HG03039 (cell line): ENCODE data around the gene IL27RA.

Experiments
- ATAC-seq: cut with Tn5 transposase; IDR thresholded peaks from one replicate; pipeline ENCODE4 v1.9.1; 2021; ENCODE audit warnings: mild to moderate bottlenecking, moderate library complexity; ENCODE audit not compliant: unreplicated experiment

IL27RA gene

GRCh38 chr19:14056741-14057356, 25.3 kb downstream of the IL27RA start:
- ATAC-seq = no peak

GRCh38 chr19:14058182-14059092, 26.9 kb downstream of the IL27RA start:
- ATAC-seq = no peak

- ATAC-seq = no peak
These were observed 27.5 kb downstream of the IL27RA start for GRCh38 chr19:14059093-14059480.

GRCh38 chr19:14059652-14060155, 28.1 kb downstream of the IL27RA start:
- no peak for ATAC-seq

- ATAC-seq = no peak
These were observed 29.7 kb downstream of the IL27RA start for GRCh38 chr19:14061081-14061749.

GRCh38 chr19:14061751-14062557, 30.4 kb downstream of the IL27RA start, which contains the start of gene PALM3:
PALM3 (minus strand) TSS chr19:14062076; CDS start chr19:14061980, 96 bp downstream.
- no peak for ATAC-seq

- no peak for ATAC-seq
These were observed 30.9 kb downstream of the IL27RA start for GRCh38 chr19:14062558-14062855.

GRCh38 chr19:14063105-14063504, 31.5 kb downstream of the IL27RA start:
- ATAC-seq = no peak

- ATAC-seq = no peak
These were observed 34.6 kb downstream of the IL27RA start for GRCh38 chr19:14066134-14066533.

- no peak for ATAC-seq
These were observed 38.9 kb downstream of the IL27RA start for GRCh38 chr19:14070268-14071050.

GRCh38 chr19:14072535-14073260, 41.1 kb downstream of the IL27RA start, which contains the start of gene MISP3:
MISP3 (plus strand) TSS chr19:14072786; CDS start chr19:14073310, 524 bp downstream.
- ATAC-seq = peak; percentile 5

- ATAC-seq = peak; percentile 41
These were observed 41.8 kb downstream of the IL27RA start for GRCh38 chr19:14073261-14073924.

- no peak for ATAC-seq
These were observed 42.6 kb downstream of the IL27RA start for GRCh38 chr19:14073925-14074838.

GRCh38 chr19:14078411-14078810, 46.8 kb downstream of the IL27RA start:
- no peak for ATAC-seq

- ATAC-seq = peak; percentile 79
These were observed 49.6 kb downstream of the IL27RA start for GRCh38 chr19:14080887-14081796.
